SU-DHL-6 (cell line): ENCODE data around the gene RPL36AL.

Source experiments
- EZH2phosphoT487 ChIP-seq: fragments of 200-600 bp; sonication (generic), shearing (Covaris generic); conservative IDR thresholded peaks from 2 replicates; pipeline ENCODE4 v1.6.1; 2018; ENCODE audit warnings: mild to moderate bottlenecking, antibody characterized with exemption, low read length, moderate library complexity, mixed read lengths
- TF ChIP-seq, protein P1 (sequence below): fragments of 200-600 bp; sonication (generic); IDR thresholded peaks from one replicate; pipeline ENCODE4 v1.5.1; 2017; ENCODE audit warnings: antibody characterized with exemption, mild to moderate bottlenecking, low read length, moderate library complexity; ENCODE audit not compliant: insufficient read depth, poor library complexity, severe bottlenecking

GRCh38 chr14:49593016-49593415 is 27.4 kb downstream of the RPL36AL start:
- TF ChIP-seq, protein P1, sequence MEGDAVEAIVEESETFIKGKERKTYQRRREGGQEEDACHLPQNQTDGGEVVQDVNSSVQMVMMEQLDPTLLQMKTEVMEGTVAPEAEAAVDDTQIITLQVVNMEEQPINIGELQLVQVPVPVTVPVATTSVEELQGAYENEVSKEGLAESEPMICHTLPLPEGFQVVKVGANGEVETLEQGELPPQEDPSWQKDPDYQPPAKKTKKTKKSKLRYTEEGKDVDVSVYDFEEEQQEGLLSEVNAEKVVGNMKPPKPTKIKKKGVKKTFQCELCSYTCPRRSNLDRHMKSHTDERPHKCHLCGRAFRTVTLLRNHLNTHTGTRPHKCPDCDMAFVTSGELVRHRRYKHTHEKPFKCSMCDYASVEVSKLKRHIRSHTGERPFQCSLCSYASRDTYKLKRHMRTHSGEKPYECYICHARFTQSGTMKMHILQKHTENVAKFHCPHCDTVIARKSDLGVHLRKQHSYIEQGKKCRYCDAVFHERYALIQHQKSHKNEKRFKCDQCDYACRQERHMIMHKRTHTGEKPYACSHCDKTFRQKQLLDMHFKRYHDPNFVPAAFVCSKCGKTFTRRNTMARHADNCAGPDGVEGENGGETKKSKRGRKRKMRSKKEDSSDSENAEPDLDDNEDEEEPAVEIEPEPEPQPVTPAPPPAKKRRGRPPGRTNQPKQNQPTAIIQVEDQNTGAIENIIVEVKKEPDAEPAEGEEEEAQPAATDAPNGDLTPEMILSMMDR = no peak
- no peak for TF ChIP-seq EZH2phosphoT487
